Loucy (cell line): ENCODE measurements around the gene CCL11.

ENCODE experiments used
- H2AFZ ChIP-seq: fragments of 200-600 bp; sonication (generic); 2 replicates; pipeline ENCODE4 v1.6.0; 2016; ENCODE audit warnings: antibody characterized with exemption, mild to moderate bottlenecking, low read length, moderate library complexity
- H3F3A ChIP-seq: fragments of 200-600 bp; 2 replicates; pipeline ENCODE4 v1.6.0; 2016; ENCODE audit warnings: antibody characterized with exemption, low read depth, mild to moderate bottlenecking
- H3K27me3 ChIP-seq: fragments of 200-600 bp; sonication (generic); 2 replicates; pipeline ENCODE4 v1.6.1; 2014; ENCODE audit warnings: low read length, mild to moderate bottlenecking; ENCODE audit not compliant: insufficient read depth, poor library complexity, severe bottlenecking
- H3K36me3 ChIP-seq: fragments of 200-600 bp; sonication (generic); 2 replicates; pipeline ENCODE4 v1.6.1; 2016; ENCODE audit warnings: low read length; ENCODE audit not compliant: insufficient read depth
- H3K4me1 ChIP-seq: fragments of 200-600 bp; sonication (generic); 2 replicates; pipeline ENCODE4 v1.5.1; 2014; ENCODE audit warnings: low read length, mild to moderate bottlenecking; ENCODE audit not compliant: insufficient read depth, poor library complexity, severe bottlenecking
- H3K4me2 ChIP-seq: fragments of 200-600 bp; sonication (generic); 2 replicates; pipeline ENCODE4 v1.6.0; 2014; ENCODE audit warnings: antibody characterized with exemption, low read length, low read depth, mild to moderate bottlenecking; ENCODE audit not compliant: poor library complexity, severe bottlenecking
- H3K4me3 ChIP-seq: fragments of 200-600 bp; sonication (generic); 2 replicates; pipeline ENCODE4 v1.5.1; 2014; ENCODE audit warnings: low read length, mild to moderate bottlenecking, mixed read lengths; ENCODE audit not compliant: poor library complexity, severe bottlenecking
- H3K79me2 ChIP-seq: fragments of 200-600 bp; sonication (generic); 2 replicates; pipeline ENCODE4 v1.6.1; 2014; ENCODE audit warnings: low read length; ENCODE audit not compliant: insufficient read depth
- H3K9ac ChIP-seq: fragments of 200-600 bp; sonication (generic); 2 replicates; pipeline ENCODE4 v1.6.0; 2014; ENCODE audit warnings: mild to moderate bottlenecking, low read depth, low read length, moderate library complexity; ENCODE audit not compliant: poor library complexity, severe bottlenecking
- H3K9me2 ChIP-seq: fragments of 200-600 bp; sonication (generic); replicated peaks from 2 replicates; pipeline ENCODE4 v1.6.1; 2016; ENCODE audit warnings: low read depth, low read length, mixed read lengths
- H3K9me3 ChIP-seq: fragments of 200-600 bp; sonication (generic); 2 replicates; pipeline ENCODE4 v1.6.1; 2014; ENCODE audit warnings: mild to moderate bottlenecking, antibody characterized with exemption, low read length, low read depth; ENCODE audit not compliant: insufficient read depth
- H4K20me1 ChIP-seq: fragments of 200-600 bp; sonication (generic); 2 replicates; pipeline ENCODE4 v1.6.0; 2014; ENCODE audit warnings: antibody characterized with exemption, low read length, mild to moderate bottlenecking; ENCODE audit not compliant: insufficient read depth, poor library complexity, severe bottlenecking
- CTCF ChIP-seq: fragments of 200-600 bp; sonication (generic); conservative IDR thresholded peaks from 2 replicates; pipeline ENCODE4 v1.5.1; 2014; ENCODE audit warnings: mild to moderate bottlenecking, antibody characterized with exemption, low read length
- EZH2phosphoT487 ChIP-seq: fragments of 200-600 bp; IDR thresholded peaks from 2 replicates; pipeline ENCODE4 v1.6.1; 2018; ENCODE audit warnings: antibody characterized with exemption, mild to moderate bottlenecking, moderate library complexity, borderline replicate concordance

Gene CCL11

GRCh38 chr17:34252095-34252443 lies 33.5 kb upstream of the CCL11 start:
- Histone ChIP-seq H3K4me2 (no peak overlapping the region), H3K27me3 (no peaks in the 10 kb centered on the region), H3F3A (no peaks in the 10 kb centered on the region)

GRCh38 chr17:34252444-34253138 lies 33.0 kb upstream of the CCL11 start:
- H3K27me3 ChIP-seq, result no peaks in the 10 kb centered on the region
- no peak overlapping the region for H3K9ac ChIP-seq
- no peak for TF ChIP-seq EZH2phosphoT487
- no peak for TF ChIP-seq CTCF
- no peaks in the 10 kb centered on the region for H3K4me1 ChIP-seq
- no peak overlapping the region for H3K4me2 ChIP-seq
- H3K36me3 ChIP-seq, result no peaks in the 10 kb centered on the region
- no peak overlapping the region for H3K4me3 ChIP-seq
- no peaks in the 10 kb centered on the region for H3K9me3 ChIP-seq
- H4K20me1 ChIP-seq, result no peaks in the 10 kb centered on the region
- H3K79me2 ChIP-seq, result no peaks in the 10 kb centered on the region
- H2AFZ ChIP-seq, result no peak overlapping the region
- H3F3A ChIP-seq, result no peaks in the 10 kb centered on the region
- no peaks in the 10 kb centered on the region for H3K9me2 ChIP-seq

More at GRCh38 chr17:34252095-34252443, 33.5 kb upstream of the CCL11 start:
- H3K9ac ChIP-seq, result no peak overlapping the region
- H3K4me1 ChIP-seq, result no peaks in the 10 kb centered on the region
- H4K20me1 ChIP-seq, result no peaks in the 10 kb centered on the region
- H2AFZ ChIP-seq, result no peak overlapping the region
- TF ChIP-seq CTCF (no peak), EZH2phosphoT487 (no peak)
- no peaks in the 10 kb centered on the region for H3K9me3 ChIP-seq
- H3K4me3 ChIP-seq, result no peak overlapping the region
- H3K36me3 ChIP-seq, result no peaks in the 10 kb centered on the region
- H3K9me2 ChIP-seq, result no peaks in the 10 kb centered on the region
- no peaks in the 10 kb centered on the region for H3K79me2 ChIP-seq

GRCh38 chr17:34253139-34253525 lies 32.4 kb upstream of the CCL11 start:
- no peaks in the 10 kb centered on the region for H3K4me1 ChIP-seq
- H3K4me2 ChIP-seq, result no peak overlapping the region
- no peaks in the 10 kb centered on the region for H3K9me2 ChIP-seq
- H3K9me3 ChIP-seq, result no peaks in the 10 kb centered on the region
- no peaks in the 10 kb centered on the region for H3K79me2 ChIP-seq
- no peak overlapping the region for H3K4me3 ChIP-seq
- TF ChIP-seq EZH2phosphoT487, result no peak
- TF ChIP-seq CTCF, result no peak
- no peaks in the 10 kb centered on the region for H3F3A ChIP-seq
- H2AFZ ChIP-seq, result no peak overlapping the region
- no peaks in the 10 kb centered on the region for H3K27me3 ChIP-seq
- H4K20me1 ChIP-seq, result no peaks in the 10 kb centered on the region
- H3K36me3 ChIP-seq, result no peaks in the 10 kb centered on the region
- H3K9ac ChIP-seq, result no peak overlapping the region
